GM19455 (cell line): ENCODE data around the gene CHIT1.
A peak's percentile ranks its signal among the peaks of the same experiment; 100 is the strongest.

ENCODE experiments used
- ATAC-seq: cut with Tn5 transposase; IDR thresholded peaks from one replicate; pipeline ENCODE4 v1.9.1; 2021; ENCODE audit not compliant: unreplicated experiment

CHIT1 gene

DNA sequence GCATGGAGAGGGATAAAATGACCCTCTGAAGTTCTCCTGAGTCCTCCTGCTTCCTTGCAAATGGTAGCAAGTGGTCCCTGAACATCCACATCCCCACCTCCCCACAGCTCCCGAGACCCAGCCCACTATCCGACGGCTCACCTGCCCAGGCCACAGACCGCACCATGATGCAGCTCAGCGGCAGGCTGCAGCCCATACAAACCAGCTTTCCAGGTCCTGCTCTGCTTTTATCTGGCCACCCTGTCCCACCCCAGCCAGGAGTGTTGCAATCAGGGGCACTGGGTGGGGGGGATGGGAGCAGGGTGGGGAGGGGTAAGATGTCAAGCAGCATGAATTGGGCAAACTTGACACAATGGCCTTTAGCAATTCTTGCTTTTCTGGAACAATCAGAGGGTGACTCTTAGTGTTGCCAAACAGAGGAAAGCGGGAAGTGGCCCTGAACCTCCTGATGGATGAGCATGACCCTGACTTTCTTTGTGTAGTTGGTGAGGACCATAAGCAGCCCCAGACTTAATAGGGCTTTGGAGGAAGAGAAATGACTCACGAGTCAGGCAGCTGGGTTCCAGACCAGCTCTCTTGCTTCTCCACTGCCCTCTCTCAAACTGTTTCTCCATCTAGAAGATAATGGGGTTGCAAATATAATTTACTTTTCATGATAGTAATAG, at the start of gene CHIT1:
CHIT1 (minus strand) TSS at position 203 of the 665 bp plus-strand sequence; CDS start at position 166, 37 bp downstream.
- no peak for ATAC-seq

DNA sequence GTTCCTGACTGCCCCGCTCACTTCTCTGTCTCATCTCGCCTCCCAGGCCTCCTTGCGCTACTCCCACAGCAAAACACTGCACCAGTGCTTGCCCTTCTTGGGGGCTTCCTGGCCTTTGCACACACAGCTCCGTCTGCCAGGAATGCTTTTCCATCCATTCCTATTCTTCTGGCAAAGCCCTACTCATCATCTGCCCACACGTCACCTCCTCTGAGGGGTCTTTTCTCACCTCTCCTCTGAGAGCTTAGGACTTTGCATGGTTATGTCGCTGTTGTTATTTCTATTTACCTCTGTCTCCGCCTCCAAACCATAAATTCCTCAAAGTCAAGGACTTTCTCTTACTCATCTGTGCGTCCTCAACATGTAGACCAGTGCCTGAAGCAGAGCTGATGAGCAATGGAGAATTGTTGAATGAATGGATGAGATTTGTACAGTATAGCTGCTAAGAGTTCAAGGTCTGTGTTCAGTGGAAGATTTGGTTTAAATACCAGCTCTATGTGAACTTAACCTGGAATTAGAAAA, 49.5 kb upstream of the CHIT1 start:
- no peak for ATAC-seq

DNA sequence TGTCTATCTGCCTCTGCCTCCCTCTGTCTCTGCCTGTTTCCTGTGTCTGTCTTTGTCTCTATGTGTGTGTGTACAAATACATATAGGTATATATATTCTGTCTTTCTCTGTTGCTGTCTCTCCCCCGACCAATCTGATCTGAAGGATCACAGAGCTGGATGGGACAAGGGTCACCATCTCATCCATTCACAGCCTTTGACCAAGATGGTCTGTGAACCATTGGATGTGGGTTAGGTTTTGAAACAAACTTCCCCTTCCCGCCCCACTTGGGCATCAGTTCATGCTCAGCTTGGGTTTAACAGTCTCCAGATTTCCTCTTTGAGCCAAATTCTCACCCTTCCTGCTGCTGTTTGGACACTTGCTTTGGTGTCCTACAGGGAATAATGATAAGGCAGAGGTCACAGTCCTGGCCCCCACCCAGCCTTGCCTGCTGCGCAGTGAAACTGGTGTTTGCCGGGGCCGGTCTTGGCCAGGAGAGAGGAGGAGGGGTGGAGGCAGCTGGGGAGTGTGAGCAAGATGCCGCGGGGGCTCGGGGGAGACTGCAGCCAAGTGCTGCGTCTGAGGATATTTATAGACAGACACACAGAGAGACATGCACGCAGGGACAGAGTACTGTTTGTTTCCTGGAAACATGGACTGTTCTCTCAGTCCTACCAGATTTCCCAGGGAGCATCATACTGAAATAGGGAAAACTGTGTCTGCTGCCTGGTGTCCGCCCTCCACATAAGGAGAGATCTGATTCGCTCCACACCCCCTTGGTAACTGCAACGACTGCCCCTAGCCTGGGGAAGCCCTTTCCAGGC, 48.8 kb upstream of the CHIT1 start:
- ATAC-seq, result no peak

DNA sequence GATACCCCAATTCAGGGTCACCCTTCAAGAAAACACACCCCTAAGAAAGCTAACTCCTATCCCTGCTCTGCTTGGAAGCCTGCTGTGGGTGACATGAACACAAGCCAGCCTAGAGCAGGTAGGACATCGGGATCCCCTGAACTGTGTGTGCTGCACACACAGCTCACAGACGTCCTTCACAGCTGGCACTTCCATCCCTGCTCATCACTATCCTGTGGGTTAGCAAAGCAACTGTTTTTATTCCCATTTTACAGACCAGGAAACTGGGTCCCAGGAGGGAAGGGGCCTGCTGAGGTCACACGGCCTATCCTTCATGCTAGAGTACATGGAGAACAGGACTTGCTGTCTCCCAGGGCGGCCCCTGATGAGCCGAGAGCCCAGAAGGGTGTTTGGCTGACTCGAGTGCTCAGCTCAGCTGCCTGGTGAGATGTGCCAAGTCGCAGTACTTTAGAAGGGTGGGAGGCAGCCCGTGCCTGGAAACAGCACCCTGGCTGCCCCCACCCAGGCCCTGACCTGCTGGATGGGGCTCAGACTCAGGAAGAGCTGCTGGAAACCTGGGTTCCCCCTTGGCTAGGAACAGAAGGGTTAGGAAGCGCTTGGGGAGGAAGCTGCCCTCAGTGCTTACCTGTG, 47.6 kb upstream of the CHIT1 start:
- no peak for ATAC-seq

GRCh38 chr1:203276408-203276807, 46.9 kb upstream of the CHIT1 start:
- ATAC-seq, result no peak

GRCh38 chr1:203275656-203276272, 46.3 kb upstream of the CHIT1 start:
- ATAC-seq, result no peak

GRCh38 chr1:203274603-203275381, 45.3 kb upstream of the CHIT1 start:
- no peak for ATAC-seq

DNA sequence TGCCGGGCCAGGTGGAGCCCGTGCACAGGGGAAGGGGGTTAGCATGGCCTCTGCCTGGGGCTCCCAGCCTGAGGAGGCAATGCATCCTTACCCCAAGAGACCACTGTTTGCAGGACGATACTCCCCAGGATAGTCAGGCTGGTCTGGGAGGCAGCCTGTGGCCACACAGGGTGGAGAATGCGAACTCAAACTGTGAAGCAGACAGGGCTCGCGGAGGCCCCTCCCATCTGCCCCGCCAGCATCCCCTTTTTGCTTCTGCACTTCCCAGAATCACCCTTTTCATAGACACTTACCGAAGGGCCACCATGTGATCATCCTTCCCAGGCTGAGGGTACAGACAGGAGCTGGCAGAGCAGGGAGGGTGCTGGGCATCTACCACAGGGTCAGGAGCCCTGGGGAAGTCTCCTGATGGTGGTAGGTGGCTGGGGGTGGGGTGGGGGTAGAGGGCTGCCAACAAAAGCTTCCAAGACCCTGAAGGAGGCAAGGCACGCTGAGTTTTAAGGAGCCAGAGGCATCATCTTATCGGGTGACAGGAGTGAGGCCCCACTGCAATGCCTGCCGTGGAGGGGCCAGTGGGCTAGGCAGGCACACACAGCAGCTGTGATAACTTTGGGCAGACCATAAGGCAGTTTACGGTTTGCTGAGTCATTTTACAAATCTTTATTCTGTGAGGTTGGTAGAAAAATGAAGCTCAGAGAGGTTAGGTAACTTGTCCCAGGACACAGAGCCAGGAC, 44.6 kb upstream of the CHIT1 start:
- ATAC-seq, result peak; percentile 19

DNA sequence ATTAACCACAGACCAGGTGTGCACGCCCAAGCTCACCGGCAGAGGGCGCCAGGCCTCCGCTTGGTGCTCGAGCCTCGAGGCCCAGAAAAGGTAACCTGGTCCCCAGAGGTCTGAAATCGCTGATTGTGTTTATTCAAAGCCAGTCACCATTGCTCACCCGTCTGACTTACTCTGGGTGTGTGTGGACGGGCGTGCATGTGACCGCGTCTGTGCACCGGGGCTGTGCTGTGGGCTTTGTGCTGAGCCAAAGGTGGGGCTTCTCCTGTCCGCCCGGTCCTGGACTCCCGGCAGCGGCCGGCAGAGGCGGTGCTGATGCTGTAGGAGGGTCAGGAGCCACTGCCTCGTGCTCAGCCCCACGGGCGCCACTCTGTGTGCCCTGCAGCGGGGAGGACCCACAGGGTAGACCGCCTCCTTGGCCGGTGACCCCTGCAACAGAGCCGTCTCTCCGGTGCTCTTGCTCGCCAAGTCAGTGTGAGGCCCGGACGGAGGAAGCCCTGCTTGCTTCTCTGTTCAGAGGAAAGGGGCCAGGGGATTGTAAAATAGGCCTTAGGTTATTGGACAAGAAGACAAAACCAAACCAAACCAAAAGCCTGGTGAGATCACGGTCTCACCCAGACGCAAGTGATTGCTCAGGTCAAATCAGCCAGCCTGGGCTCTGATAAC, 43.9 kb upstream of the CHIT1 start:
- ATAC-seq, result peak; percentile 65

DNA sequence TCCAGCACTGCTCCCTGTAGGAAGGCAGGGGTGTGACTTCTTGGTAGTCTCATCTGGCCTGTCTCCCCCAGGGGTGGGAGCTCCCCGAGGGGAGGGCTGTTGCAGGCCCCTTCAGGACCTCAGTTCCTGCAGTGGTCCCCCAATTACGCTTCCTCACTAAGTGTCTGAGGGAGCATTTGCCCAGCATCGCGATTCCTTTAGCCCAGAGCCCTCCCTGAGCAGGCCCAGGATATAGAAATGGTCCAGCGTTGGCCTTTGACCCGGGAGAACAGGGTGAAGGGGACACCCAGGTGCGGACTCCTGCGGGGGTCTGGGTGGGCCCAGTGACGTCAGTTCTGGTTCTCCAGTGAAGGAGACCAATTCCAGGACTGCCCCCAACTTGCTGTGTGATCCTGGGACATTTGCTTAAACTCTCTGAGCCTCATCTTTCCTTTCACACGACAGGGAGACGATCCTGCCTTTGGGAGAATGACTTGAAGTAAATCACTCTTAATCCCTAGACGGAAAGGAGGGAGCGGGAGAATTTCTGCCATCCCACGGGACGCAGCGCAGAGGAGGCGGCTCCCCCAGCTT, 43.2 kb upstream of the CHIT1 start:
- no peak for ATAC-seq

DNA sequence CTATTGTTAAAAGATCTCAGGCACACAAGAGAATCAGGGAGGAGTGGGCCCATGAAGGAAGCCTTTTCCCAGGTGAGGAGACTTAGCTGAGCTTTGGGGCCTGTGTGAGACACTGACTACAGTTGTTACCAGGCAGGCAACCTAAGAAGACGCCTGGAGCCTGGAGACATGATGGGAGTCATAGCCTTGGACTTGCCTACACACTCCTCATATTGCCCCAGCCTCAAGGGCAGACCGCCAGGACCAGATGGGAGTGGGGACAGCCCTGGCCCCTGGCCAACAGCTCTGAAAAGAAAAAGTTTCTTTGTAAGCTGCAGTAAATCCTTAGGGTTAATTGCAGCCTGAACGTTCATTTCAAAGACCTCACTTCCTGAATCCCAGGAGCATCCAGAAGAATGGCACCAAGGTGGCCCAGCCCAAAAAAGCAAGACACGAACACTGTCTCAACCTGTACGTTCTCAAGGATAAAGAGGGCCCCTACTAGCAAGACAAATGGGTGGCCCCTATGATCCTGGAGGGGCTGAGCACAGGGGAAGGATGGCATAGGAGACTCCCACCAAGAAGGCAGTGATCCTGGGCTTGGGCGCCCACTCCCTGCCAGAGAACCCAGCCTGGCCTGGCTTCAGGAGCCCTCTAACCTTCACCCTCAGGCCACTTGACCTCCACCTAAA, 42.6 kb upstream of the CHIT1 start:
- ATAC-seq, result no peak

DNA sequence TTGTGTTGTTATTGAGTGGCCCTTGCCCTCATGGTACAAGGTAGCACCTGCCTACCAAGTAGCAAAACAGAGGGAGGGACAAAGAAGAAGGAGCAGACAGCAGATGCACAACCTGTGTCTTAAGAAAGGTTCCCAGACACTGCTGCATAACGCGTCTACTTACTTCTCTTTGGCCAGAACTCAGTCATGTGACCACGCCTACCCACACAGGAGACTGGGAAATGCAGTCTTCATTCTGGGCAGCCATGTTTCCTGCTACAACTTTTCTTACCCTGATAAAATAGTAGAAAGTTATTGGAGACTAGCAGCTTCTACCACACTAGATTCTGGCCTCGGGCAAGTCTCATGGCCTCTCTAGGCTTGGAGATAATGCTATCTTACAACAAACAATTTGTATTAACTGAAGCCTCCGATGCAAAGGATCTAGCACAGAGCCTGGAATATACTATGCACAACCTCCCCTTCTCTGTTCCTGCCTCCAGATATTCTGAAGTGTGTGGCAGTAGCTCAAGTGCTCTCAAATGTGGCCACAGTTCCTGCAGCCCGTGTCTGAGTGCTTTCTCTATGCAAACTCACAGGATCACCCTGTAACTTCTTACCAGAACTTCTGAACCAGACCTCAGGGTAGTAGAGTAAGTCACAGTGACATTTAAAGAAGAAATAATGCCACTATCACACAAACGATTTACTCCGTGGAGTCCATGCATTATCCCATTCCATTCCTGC, 41.7 kb upstream of the CHIT1 start:
- ATAC-seq, result no peak

- ATAC-seq, result no peak
Observed at GRCh38 chr1:203270448-203270847, 41.0 kb upstream of the CHIT1 start.

- no peak for ATAC-seq
Observed at GRCh38 chr1:203269654-203270020, 40.2 kb upstream of the CHIT1 start.

DNA sequence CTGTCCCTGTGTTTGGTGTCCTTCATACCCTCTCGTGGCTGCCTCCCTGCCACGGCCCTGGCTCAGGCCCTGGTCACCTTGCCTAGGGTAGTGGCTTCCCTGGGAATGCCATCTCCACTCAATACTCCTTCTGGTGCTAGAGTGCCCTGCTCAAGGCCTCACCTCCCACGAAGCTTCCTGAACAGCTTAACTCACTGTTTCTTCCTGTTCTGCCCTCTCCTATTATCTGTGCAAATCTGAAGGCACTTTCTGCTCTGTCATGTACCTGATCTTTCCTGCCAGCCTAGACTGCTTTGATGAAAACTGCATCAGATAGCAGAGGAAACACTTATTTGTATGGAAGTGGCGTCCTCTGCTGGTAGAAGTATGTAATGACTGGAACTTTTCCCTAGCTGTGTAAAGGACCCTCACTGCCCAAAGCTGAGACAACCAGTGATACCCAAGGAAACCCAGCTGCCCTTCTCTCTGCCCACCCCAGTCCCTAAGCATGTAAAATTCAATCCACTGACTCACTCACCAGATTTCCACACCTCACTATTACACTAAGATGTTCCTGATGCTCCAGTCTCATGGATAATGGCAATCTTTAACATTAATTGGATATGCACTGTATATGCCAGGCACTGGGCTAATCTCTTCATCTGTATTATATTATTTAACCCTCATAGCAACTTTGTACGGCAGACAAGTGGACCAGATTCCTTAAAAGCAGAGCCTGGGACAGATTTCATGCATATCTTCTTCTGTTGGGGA, 39.6 kb upstream of the CHIT1 start:
- ATAC-seq, result no peak

DNA sequence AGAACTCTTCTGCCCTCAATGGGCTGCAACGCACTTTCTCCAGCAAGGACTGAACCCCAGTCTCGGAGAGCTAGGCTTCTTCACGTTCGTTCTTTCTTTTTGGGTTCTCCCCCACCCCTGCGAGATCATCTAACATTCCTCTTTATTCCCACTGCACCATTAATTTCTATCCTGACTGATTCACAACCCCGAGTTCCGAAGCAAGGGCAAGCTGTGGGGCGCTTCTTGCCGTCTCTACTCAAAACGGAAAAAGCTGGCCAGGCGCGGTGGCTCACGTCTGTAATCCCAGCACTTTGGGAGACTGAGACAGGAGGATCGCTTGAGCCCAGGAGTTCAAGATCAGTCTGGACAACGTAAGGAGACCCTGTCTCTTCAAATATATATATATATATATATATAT, 38.4 kb upstream of the CHIT1 start:
- ATAC-seq, result no peak

DNA sequence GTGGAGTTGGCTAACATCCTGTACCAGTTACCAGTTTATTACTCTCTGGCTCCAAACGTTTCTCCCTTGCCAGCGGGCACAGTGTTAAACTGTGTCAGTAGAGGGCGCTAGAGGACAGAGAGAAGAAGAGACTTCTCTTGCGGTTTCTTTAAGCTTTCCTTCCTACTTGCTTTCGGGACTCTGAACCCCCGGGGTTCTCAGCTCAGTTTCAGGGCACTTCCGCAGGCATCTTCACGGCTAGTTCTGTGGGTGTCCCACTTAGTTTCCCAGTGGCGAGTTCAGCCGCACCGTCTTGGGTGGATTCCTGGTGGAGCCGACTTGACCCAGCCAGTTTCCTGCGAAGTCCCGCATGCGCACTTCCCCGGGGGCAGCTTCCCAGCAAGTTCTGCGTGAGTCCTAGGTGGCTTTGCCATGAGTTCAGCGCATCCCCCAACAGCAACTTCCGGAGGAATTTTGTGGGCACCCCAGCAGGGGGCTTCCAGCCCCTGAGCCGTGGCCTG, 37.9 kb upstream of the CHIT1 start:
- peak; percentile 55 for ATAC-seq
